Inferior parietal cortex (tissue), 1 donor: ENCODE results near the gene R3HCC1L.
"Not testable (repeated sequence)": the region's sequence is repeated elsewhere in the genome, so short reads cannot be mapped to it uniquely, and the experiment has no call there.

Experiments used
- DNase-seq: peaks from one replicate; pipeline ENCODE4 v3.0.0-alpha.2; 2016; ENCODE audit errors: extremely low spot score

The R3HCC1L gene

DNA sequence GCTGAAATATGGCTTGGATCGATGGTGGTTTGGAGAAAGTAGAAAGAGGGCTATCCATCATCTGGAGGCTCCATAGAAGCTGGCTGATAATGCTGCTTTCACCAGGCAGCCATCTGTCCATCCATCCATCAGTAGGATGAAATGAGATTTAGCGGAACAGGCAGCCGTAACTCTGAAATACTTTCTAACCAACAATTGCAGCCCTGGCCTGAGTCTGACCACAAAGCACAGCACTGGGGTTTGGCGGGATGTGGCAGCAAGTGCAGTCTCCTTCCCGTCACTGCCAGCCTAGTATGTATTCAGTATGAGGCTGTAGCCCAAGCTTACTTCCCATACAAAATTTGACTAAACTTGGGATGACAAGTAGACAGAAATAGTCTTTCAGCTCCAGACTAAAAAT lies 38.0 kb downstream of the R3HCC1L start:
- no peak for DNase-seq

GRCh38 chr10:98173260-98173659 lies 38.8 kb downstream of the R3HCC1L start:
- DNase-seq, result no peak

DNA sequence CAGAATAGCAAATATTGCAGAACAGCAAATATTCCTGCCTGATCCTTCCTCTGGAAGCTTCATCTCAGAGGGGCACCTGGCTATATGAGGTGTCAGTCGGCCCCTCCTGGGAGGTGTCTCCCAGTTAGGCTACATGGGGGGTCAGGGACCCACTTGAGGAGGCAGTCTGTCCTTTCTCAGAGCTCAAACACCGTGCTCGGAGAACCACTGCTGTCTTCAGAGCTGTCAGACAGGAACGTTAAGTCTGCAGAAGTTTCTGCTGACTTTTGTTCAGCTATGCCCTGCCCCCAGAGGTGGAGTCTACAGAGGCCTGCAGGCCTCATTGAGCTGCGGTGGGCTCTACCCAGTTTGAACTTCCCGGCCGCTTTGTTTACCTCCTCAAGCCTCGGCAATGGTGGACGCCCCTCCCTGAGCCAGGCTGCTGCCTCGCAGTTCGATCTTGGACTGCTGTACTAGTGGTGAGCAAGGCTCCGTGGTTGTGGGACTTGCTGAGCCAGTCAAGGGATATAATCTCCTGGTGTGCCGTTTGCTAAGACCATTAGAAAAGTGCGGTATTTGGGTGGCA lies 48.0 kb downstream of the R3HCC1L start:
- not testable (repeated sequence) for DNase-seq

GRCh38 chr10:98186681-98187080 lies 52.2 kb downstream of the R3HCC1L start:
- DNase-seq, result no peak

DNA sequence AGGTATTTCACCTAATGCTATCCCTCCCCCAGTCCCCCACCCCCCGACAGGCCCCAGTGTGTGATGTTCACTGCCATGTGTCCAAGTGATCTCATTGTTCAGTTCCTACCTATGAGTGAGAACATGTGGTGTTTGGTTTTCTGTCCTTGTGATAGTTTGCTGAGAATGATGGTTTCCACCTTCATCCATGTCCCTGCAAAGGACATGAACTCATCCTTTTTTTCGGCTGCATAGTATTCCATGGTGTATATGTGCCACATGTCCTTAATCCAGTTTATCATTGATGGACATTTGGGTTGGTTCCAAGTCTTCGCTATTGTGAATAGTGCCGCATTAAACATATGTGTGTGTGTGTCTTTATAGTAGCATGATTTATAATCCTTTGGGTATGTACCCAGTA lies 56.3 kb downstream of the R3HCC1L start:
- not testable (repeated sequence) for DNase-seq

GRCh38 chr10:98193037-98193436 lies 58.6 kb downstream of the R3HCC1L start:
- DNase-seq, result no peak

DNA sequence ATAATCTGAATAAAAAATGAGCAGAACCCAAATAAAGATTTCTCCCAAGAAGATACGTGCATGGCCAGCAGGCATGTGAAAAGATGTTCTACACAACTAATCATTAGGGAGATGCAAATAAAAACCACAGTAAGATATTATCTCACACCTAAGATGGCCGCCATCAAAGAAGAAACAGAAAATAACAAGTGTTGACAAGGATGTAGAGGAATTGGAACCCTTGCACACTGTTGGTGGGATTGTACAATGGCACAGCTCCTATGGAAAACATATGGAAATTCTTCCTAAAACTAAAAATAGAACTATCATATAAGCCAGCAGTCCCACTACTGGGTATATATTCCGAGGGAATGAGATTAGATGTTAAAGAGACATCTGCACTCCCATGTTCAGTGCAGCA lies 60.2 kb downstream of the R3HCC1L start:
- no peak for DNase-seq

DNA sequence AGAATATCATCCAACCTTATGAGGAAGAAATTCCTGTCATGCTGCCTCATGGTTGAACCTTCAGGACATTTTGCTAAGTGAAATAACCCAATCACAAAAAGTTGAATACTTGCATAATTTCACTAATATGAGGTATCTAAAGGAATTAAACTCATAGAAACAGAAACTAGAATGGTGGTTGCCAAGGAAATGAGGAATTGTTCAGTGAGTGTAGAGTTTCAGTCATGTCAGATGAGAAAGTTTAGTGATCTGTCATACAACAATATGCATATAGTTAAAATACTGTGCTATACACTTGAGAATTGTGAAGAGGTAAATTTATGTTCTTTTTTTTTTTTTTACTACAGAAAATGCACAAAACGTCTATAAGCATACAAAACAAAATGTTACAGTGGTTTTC lies 60.7 kb downstream of the R3HCC1L start:
- no peak for DNase-seq

GRCh38 chr10:98196985-98197384 lies 62.5 kb downstream of the R3HCC1L start:
- no peak for DNase-seq

DNA sequence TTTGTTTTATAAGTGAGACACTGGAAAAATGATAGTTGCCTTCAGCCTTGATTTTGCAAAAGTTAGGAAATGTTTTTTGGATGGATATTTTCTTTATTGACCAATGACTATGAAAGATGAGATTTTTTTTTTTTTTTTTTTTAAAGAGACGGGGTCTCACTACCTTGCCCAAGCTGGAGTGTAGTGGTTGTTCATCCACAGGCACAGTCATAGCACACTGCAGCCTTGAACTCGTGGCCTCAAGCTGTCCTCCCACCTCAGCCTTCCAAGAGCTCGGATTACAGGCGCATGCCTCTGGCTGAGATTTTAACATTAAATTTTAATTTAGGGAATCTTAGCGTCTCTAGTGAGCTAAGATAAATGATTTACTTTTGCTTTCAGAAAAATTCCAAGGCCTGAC lies 67.3 kb downstream of the R3HCC1L start:
- DNase-seq, result no peak

DNA sequence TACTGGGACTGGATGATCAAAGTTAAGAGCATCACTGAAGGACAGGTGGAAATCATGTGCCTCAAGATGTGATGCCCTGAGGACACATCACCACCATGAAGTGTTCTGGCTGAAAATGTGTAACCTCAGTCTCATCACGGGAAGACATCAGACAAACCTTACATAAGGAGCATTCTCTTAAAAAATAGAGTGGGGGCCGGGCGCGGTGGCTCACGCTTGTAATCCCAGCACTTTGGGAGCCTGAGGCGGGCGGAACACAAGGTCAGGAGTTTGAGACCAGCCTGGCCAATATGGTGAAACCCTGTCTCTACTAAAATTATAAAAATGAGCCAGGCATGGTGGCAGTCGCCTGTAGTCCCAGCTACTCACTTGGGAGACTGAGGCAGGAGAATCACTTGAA lies 67.9 kb downstream of the R3HCC1L start:
- DNase-seq, result no peak

- no peak for DNase-seq
Measured at GRCh38 chr10:98205351-98205750, 70.9 kb downstream of the R3HCC1L start.

- no peak for DNase-seq
Measured at GRCh38 chr10:98208925-98209324, 74.5 kb downstream of the R3HCC1L start.

DNA sequence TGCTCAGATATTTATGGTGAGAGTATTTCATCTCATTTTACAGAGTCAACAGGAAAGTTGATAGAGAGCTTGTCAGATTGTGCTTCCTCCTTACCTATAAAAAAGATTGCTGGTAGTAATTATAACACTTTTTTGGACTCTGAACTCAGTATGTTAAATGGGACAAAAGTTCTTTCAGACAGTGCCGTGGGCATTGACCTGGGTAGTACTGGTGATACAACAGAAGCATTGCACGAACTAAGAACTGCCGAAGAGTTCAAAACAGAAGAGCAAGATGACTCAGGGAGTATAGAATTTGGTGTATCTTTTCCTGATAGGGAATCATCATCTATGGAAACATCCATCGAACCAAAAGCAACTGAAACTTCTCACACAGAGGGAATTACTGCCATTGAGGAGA lies 75.0 kb downstream of the R3HCC1L start:
- DNase-seq, result no peak

GRCh38 chr10:98212196-98212595 lies 77.7 kb downstream of the R3HCC1L start:
- DNase-seq, result no peak

DNA sequence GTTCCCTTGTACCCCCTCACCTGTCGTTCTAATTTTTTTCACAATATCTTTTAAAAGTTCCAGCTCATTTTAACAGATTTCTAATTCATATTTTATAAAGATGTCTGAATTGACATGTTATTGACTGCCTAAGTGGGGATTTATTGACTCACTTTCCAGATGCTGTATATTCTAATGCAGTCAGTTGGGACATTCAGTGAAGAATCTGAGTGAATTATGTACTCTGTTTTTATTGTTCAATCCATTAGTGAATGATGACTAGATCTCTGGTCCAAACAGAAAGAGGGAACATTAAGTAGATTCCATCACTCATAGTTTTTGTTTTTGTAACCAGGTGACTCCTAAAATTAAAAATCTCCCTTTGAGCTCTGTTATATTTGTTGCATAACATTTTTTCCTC lies 79.3 kb downstream of the R3HCC1L start:
- no peak for DNase-seq

DNA sequence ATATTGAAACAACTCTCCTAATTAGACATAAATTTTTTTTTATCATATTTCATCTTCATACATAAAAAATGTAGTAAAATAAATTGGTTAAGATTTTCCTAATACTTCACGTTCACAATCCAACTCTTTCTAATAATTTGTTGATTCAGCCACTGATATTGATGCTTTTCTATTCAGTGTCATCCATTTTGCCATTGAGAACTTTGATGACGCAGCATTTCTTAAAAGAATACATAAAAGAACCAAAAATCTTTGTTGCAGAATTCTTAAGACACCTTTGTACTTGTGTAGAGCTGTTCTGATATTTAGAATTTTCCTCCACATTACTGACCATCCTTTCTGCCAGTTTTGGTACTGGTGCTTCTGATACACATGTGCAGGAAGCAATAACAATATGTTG lies 80.9 kb downstream of the R3HCC1L start:
- no peak for DNase-seq

GRCh38 chr10:98217801-98218200 lies 83.3 kb downstream of the R3HCC1L start:
- DNase-seq, result no peak

DNA sequence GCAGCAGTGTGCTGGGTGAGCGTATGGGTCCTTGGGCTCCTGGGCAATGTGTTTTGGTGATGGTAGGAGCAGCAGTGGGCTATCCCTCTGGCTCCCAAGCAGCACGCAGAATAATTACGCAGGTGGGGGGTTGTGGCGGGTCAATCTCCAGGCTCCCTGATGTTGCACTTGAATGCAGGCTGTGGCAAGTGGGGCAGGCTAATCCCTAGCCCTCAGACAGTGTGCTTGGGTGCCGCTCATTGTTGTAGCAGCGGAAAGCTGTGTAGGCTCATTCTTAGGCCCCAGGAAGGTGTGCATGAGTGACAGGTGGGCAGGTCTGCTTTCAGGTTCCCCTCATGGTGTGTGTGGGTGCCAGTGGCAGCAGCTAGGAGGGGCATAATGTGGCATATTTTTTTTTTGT lies 89.4 kb downstream of the R3HCC1L start:
- DNase-seq, result no peak

GRCh38 chr10:98224509-98224908 lies 90.1 kb downstream of the R3HCC1L start:
- DNase-seq, result no peak

GRCh38 chr10:98224996-98225395 lies 90.5 kb downstream of the R3HCC1L start:
- no peak for DNase-seq

DNA sequence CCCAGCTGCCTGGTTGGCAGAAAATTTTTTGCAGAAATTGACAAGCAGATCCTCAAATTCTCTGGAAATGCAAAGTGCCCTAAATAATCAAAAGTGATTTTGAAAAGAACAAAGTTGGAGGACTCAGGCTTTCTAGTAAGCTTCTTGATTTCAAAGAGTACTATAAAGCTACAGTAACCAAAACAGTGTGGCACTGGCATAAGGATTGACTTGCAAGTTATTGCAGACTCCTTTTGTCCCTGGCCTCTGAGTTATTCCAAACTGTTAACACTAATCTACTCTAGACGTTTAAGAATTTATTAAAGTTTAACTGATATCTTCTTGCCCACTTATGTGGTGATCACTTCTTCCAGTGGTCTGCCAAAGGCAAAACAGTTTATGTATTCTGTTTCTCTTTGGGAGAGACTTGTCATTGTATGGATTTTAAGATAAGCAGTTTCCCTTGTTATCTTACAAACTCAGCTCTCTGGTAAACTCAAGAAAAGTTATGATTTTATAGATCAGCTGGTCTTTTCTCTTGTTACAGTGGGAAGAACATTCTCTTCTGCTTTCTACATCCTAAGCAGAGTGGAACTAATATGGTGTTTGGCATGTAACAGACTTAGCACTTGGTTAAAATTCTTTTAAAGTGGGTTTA lies 92.2 kb downstream of the R3HCC1L start:
- no peak for DNase-seq

DNA sequence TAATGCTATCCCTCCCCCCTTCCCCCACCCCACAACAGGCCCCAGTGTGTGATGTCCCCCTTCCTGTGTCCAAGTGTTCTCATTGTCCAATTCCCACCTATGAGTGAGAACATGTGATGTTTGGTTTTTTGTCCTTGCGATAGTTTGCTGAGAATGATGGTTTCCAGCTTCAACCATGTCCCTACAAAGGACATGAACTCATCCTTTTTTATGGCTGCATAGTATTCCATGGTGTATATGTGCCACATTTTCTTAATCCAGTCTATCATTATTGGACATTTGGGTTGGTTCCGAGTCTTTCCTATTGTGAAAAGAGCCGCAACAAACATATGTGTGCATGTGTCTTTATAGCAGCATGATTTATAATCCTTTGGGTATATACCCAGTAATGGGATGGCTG lies 93.3 kb downstream of the R3HCC1L start:
- DNase-seq, result not testable (repeated sequence)

DNA sequence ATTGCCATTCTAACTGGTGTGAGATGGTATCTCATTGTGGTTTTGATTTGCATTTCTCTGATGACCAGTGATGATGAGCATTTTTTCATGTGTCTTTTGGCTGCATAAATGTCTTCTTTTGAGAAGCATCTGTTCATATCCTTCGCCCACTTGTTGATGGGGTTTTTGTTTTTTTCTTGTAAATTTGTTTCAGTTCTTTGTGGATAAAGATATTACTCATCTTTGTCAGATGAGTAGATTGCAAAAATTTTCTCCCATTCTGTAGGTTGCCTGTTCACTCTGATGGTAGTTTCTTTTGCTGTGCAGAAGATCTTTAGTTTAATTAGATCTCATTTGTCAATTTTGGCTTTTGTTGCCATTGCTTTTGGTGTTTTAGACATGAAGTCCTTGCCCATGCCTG lies 93.8 kb downstream of the R3HCC1L start:
- DNase-seq, result not testable (repeated sequence)
